GM11168 (cell line): ENCODE measurements around the gene BBS4.
"Not testable (repeated sequence)": the region's sequence is repeated elsewhere in the genome, so short reads cannot be mapped to it uniquely, and the experiment has no call there.

Source experiments
- in situ Hi-C: fragments of 300-500 bp; cut with MboI; formaldehyde crosslinking; loops from one replicate; pipeline ENCODE4 v1.12.0; 2022; ENCODE audit warnings: low sequenced_read_pairs; ENCODE audit not compliant: unreplicated experiment

Gene BBS4

DNA sequence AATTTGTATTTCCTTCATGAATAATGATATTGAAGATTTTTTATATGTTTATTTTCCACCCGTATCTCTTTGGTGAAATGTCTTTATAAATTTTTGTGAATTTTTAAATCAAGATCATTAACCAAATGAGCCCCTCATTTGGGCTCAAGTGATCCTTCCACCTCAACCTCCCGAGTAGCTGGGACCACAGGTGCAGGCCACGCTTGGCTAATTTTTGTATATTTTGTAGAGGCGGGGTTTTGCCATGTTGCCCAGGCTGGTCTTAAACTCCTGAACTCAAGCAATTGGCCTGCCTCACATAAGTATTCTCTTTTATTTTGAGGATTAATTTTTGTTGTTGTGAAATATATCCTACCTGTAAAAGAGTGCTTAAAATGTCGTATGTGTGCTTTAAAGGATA is 4.9 kb downstream of the BBS4 start:
- in situ Hi-C loops = no loop called here

DNA sequence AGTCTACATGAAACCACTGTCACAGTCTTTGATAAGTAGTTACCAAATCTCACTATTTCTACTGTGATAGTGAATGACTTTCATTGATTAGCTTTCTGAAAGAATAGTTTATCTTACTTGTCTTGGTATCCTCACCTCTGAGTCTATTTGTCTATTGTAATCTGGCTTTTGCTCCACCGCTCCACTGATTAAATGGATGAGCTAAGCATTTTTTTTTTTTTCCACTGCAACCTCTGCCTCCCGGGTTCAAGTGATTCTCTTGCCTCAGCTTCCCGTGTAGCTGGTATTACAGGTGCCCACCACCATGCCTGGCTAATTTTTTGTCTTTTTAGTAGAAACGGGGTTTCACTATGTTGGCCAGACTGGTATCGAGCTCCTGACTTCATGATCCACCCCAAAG is 12.9 kb downstream of the BBS4 start:
- in situ Hi-C loops = no loop called here

DNA sequence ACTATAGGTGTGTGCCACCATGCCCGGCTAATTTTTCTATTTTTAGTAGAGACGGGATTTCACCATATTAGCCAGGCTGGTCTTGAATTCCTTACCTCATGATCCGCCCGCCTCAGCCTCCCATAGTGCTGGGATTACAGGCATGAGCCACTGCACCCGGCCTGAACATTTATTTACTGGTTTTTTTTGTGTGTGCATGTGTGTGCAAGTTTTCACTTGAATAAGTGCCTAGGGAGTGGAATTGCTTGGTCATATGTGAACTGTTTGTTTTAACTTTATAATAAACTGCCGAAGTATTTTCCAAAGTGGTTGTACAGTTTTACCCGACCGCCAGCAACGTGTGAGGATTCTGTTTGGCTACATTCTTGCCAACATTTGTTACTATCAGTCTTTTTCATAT is 14.1 kb downstream of the BBS4 start:
- in situ Hi-C loops = no loop called here

GRCh38 chr15:72706266-72706665 is 20.3 kb downstream of the BBS4 start:
- in situ Hi-C loops = no loop called here

DNA sequence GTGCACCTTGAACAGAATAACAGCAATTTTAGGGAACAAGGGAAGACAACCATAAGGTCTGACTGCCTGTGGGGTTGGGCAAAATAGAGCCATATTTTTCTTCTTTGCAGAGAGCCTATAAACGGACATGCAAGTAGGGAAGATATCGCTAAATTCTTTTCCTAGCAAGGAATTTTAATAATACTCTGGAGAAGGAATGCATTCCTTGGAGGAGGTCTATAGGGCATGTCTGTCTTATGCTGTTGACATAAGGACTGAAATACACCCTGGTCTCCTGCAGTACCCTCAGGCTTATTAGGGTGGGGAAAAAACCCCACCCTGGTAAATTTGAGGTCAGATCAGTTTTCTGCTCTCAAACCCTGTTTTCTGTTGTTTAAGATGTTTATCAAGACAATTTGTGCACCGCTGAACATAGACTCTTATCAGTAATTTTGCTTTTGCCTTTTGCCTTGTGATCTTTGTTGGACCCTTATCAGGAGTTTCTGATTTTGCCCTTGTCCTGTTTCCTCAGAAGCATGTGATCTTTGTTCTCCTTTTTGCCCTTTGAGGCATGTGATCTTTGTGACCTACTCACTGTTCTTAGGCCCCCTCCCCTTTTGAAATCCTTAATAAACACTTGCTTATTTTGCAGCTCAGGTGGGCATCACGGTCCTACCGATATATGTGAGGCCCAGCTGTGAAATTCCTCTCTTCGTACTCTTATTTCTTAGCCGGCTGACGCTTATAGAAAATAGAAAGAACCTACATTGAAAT is 22.7 kb downstream of the BBS4 start:
- in situ Hi-C loops = not testable (repeated sequence)

DNA sequence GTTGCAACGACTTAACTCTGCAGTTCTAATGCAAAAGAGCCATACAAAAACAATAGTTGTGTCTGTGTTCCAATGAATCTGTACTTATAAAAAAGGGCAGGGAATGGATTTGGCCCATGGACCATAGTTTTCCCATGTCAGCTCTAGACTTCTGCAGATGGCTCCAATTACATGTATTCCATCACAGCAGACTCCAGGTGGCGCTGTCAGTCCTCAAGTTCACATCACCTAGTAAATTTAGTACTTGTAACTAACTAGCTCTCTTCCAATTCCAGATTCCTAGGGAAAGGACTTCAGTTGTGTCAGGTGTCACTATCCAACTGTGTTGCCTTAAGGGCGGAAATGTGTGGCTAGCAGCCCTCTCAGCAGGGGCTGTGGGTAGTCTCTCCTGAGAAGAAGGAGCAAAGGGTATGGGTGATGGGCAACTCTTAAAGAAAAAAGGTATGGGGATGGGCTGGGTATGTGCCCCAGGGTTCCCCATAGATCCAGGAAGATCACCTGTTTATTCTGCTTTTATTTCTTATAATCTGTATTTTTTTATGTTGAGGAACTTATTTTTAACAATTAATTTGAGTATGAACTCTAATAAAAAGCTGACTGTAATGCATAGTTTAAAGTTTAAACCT is 36.2 kb downstream of the BBS4 start:
- in situ Hi-C loops = loop anchor here (10.0 kb wide), 1 partner anchor 363 kb away; no protein-coding TSS in a partner anchor

GRCh38 chr15:72724028-72724427 is 38.0 kb downstream of the BBS4 start:
- in situ Hi-C loops = loop anchor here (10.0 kb wide), 1 partner anchor 361 kb away; no protein-coding TSS in a partner anchor

GRCh38 chr15:72725446-72725845 is 39.4 kb downstream of the BBS4 start:
- in situ Hi-C loops = loop anchor here (10.0 kb wide), 1 partner anchor 359 kb away; no protein-coding TSS in a partner anchor

DNA sequence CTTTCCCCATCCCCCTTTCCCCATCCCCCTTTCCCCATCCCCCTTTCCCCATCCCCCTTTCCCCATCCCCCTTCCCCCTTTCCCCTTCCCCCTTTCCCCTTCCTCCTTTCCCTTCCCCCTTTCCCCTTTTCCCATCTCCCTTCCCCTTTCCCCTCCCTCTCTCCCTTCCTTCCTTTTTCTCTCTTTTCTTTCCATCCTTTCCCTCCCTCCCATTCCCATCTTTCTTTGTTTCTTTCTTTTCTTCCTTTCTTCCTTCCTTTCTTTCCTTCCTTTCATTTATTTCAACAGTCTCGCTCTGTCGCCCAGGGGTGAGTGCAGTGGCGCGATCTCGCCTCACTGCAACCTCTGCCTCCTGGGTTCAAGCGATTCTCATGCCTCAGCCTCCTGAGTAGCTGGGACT is 39.8 kb downstream of the BBS4 start:
- in situ Hi-C loops = loop anchor here (10.0 kb wide), 1 partner anchor 359 kb away; no protein-coding TSS in a partner anchor

GRCh38 chr15:72727154-72727553 is 41.1 kb downstream of the BBS4 start:
- in situ Hi-C loops = loop anchor here (10.0 kb wide), 1 partner anchor 358 kb away; no protein-coding TSS in a partner anchor

GRCh38 chr15:72728249-72728648 is 42.2 kb downstream of the BBS4 start:
- in situ Hi-C loops = loop anchor here (10.0 kb wide), 1 partner anchor 357 kb away; no protein-coding TSS in a partner anchor

DNA sequence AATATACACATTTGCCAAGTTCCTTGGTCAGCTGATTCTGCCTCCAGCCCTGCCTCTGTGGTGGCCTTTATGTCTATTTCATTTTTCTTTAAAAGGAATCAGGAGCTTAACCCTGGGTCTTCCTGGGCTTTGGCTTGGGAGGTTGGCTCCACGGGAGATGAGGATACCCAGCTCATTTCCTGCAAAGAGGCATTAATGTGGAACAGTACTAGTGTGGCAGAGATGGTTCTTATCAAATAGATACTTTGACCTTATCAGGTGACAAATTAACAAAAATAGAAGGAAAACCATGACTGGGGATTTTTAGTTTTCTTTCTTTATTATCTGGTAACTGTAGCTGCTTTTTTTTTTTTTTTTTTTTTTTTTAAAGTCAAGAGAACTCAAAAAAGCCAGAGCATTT is 42.8 kb downstream of the BBS4 start:
- in situ Hi-C loops = loop anchor here (10.0 kb wide), 1 partner anchor 356 kb away; no protein-coding TSS in a partner anchor

GRCh38 chr15:72732086-72732485 is 46.1 kb downstream of the BBS4 start:
- in situ Hi-C loops = no loop called here

GRCh38 chr15:72732516-72732915 is 46.5 kb downstream of the BBS4 start:
- in situ Hi-C loops = no loop called here

- in situ Hi-C loops = no loop called here
Observed at GRCh38 chr15:72733941-72734738, 48.1 kb downstream of the BBS4 start.

- in situ Hi-C loops = no loop called here
Observed at GRCh38 chr15:72735111-72735510, 49.1 kb downstream of the BBS4 start.

DNA sequence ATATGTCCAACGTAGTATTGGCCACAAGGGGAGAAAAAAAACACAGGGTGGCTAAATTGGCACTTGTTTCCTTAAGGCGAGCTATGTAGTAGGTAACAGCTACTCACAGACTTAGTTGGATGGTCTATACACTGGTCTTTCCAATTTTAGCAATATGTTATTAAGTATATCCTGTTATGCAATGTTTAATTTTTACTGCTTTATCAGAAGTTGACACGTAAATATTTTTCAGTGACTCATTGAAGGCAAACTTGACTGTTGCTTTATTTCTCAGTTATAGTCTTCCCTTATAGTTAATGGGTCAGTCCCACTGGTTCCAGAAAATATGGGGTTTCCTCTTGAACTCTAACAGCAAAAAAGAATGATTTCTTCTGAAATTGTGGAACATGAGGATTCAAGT is 51.1 kb downstream of the BBS4 start:
- in situ Hi-C loops = no loop called here

- in situ Hi-C loops = no loop called here
Observed at GRCh38 chr15:72737723-72738122, 51.7 kb downstream of the BBS4 start.

DNA sequence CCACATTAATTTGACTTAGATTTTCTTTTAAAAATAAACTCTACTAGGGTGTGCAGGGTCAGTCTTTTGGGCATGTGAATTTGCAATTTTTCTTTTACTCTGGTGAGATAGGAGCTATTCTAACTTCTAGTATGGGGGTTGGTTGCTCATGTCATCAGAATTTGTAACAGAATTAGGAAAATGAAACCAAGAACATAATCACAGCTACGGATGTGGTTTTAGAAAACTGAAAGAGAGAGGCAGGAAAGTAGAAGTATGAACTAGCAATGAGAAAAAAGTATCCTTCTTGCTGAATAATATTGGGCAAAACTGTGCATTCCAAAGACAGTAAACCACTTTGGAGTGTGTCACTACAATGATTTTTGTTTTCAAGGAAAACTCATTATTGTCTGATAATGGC is 54.2 kb downstream of the BBS4 start:
- in situ Hi-C loops = no loop called here

- in situ Hi-C loops = no loop called here
Observed at GRCh38 chr15:72749700-72750099, 63.7 kb downstream of the BBS4 start.
